Neural crest cell (in vitro differentiated cells): ENCODE results near the gene LINC00237. TPM values are rescaled to one million over a fixed set of nuclear protein-coding genes. Genes with fewer than 3 reads are reported as not detected.

ENCODE experiments used
- DNase-seq: peaks from one replicate; pipeline ENCODE4 v3.0.0; 2021; ENCODE audit warnings: low read depth, mixed read lengths, low spot score
- H3K27ac Mint-ChIP-seq: one replicate; pipeline ENCODE4 v1.8.0; 2021; ENCODE audit warnings: mild to moderate bottlenecking, mixed read lengths; ENCODE audit not compliant: unreplicated experiment
- H3K27me3 Mint-ChIP-seq: 2 replicates; pipeline ENCODE4 v1.8.0; 2021; ENCODE audit warnings: low read depth, mild to moderate bottlenecking, mixed read lengths
- H3K36me3 Mint-ChIP-seq: 2 replicates; pipeline ENCODE4 v1.8.0; 2021; ENCODE audit warnings: low read depth, mild to moderate bottlenecking, mixed read lengths
- H3K4me1 Mint-ChIP-seq: 2 replicates; pipeline ENCODE4 v1.8.0; 2021; ENCODE audit warnings: mixed read lengths
- H3K4me3 Mint-ChIP-seq: one replicate; pipeline ENCODE4 v1.8.0; 2021; ENCODE audit warnings: mild to moderate bottlenecking, mixed read lengths
- H3K9me3 Mint-ChIP-seq: 2 replicates; pipeline ENCODE4 v1.8.0; 2021; ENCODE audit warnings: mixed read lengths
- total RNA-seq: library from RNA; stranded (reverse); gene quantifications from 2 replicates; pipeline ENCODE4 v1.2.1, GENCODE V29; 2021
- TF ChIP-seq, protein P1 (sequence below): fragments of 200-600 bp; sonication (generic); conservative IDR thresholded peaks from 2 replicates; pipeline ENCODE4 v1.5.0; 2021; ENCODE audit warnings: antibody characterized with exemption, mild to moderate bottlenecking

The LINC00237 gene
- total RNA-seq, 1 donor from 2014 or later = not detected

GRCh38 chr20:21101932-21102575 is 4.1 kb downstream of the LINC00237 start:
- H3K36me3 Mint-ChIP-seq = no peaks in the 10 kb centered on the region
- H3K27ac Mint-ChIP-seq = no peak overlapping the region
- no peak for DNase-seq
- H3K4me1 Mint-ChIP-seq = peaks cover 32% of the 10 kb centered on the region
- peak overlapping the region; percentile 85 for H3K4me3 Mint-ChIP-seq
- TF ChIP-seq, protein P1, sequence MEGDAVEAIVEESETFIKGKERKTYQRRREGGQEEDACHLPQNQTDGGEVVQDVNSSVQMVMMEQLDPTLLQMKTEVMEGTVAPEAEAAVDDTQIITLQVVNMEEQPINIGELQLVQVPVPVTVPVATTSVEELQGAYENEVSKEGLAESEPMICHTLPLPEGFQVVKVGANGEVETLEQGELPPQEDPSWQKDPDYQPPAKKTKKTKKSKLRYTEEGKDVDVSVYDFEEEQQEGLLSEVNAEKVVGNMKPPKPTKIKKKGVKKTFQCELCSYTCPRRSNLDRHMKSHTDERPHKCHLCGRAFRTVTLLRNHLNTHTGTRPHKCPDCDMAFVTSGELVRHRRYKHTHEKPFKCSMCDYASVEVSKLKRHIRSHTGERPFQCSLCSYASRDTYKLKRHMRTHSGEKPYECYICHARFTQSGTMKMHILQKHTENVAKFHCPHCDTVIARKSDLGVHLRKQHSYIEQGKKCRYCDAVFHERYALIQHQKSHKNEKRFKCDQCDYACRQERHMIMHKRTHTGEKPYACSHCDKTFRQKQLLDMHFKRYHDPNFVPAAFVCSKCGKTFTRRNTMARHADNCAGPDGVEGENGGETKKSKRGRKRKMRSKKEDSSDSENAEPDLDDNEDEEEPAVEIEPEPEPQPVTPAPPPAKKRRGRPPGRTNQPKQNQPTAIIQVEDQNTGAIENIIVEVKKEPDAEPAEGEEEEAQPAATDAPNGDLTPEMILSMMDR = no peak
- H3K27me3 Mint-ChIP-seq = peaks cover 100% of the 10 kb centered on the region
- no peaks in the 10 kb centered on the region for H3K9me3 Mint-ChIP-seq

DNA sequence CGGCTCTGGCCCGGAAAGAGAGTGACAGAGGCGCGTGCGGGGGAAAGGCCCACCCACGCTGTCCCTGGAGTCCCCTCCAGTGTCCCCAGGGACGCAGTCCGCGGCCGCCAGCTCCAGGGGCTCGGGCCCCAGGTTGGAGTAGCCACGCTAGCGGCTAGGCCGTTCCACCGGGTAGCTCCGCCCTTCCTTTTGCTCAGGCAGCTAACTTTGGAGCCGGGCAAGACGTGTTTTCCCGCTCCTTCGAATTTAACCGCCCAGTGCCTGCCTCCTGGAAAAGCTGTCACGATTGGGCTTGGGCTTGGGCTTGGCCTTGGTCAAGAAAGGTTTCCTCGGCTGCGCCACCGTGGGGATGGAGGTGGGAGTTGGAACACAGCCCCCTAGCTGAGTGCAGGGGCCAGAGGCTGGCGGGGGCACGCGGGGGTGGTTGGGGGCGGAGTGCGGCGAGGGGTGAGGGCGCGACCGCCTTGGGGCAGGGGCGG is 4.7 kb downstream of the LINC00237 start:
- no peaks in the 10 kb centered on the region for H3K9me3 Mint-ChIP-seq
- TF ChIP-seq, protein P1 = no peak
- H3K27ac Mint-ChIP-seq = no peak overlapping the region
- H3K4me1 Mint-ChIP-seq = peaks cover 32% of the 10 kb centered on the region
- no peak overlapping the region for H3K4me3 Mint-ChIP-seq
- peaks cover 100% of the 10 kb centered on the region for H3K27me3 Mint-ChIP-seq
- H3K36me3 Mint-ChIP-seq = no peaks in the 10 kb centered on the region
- peak; percentile 50 for DNase-seq

GRCh38 chr20:21100578-21101452 is 5.3 kb downstream of the LINC00237 start:
- Mint-ChIP-seq H3K4me3 (peak overlapping the region; percentile 84), H3K9me3 (no peaks in the 10 kb centered on the region), H3K4me1 (peaks cover 32% of the 10 kb centered on the region), H3K27ac (peak overlapping the region; percentile 57), H3K36me3 (no peaks in the 10 kb centered on the region), H3K27me3 (peaks cover 100% of the 10 kb centered on the region)
- DNase-seq = peak; percentile 32
- TF ChIP-seq, protein P1 = no peak

DNA sequence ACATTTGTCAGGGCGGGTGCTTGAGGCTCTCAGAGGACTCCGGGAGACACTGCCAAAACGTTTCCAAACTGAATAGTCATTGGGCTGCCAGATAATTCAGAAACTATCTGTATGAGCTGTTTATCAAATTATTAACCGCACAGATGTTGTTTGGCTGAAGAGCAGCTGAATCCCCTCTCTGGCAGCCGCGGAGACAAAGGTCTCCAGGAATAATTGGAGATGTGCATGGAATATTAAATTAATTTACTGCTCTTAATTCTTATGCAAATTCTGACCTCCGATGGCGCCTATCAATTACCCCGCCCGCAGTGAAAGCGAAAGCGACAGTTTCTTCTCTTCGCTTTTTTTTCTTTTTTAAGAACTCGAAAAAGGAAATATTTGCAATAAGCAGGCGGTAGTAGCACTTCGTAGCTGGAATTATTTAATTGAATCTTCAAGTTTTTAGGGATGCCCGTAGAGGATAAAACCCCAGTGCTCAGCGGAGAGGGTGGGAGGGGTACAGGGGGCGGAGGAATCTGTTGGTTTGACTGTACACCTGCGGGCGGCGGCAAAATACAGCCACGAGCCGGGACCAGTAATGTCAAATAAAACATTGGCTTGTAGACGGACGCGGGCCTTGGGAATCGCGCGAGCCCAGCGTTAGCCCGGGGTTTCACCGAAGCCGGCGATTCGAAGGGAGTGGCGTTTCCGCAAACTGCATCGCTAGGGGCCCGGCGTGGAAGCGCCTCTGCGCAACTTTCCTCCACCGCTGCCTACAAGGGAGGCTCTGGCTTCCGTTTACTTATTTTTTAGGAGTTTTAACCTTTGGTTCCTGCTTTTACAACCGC is 6.2 kb downstream of the LINC00237 start:
- H3K4me1 Mint-ChIP-seq = peaks cover 32% of the 10 kb centered on the region

More for the DNA sequence above, 6.2 kb downstream of the LINC00237 start:
- TF ChIP-seq, protein P1 = no peak
- peaks cover 100% of the 10 kb centered on the region for H3K27me3 Mint-ChIP-seq
- peak overlapping the region; percentile 57 for H3K27ac Mint-ChIP-seq
- H3K36me3 Mint-ChIP-seq = no peaks in the 10 kb centered on the region
- H3K9me3 Mint-ChIP-seq = no peaks in the 10 kb centered on the region
- DNase-seq = peak; percentile 41
- H3K4me3 Mint-ChIP-seq = peak overlapping the region; percentile 84
